Amniotic stem cell (primary cell): ENCODE measurements around the gene ARHGAP15.

Experiments
- DNase-seq: peaks from one replicate; lab custom pipeline; 2025; lab: John Stamatoyannopoulos, UW

The ARHGAP15 gene

DNA sequence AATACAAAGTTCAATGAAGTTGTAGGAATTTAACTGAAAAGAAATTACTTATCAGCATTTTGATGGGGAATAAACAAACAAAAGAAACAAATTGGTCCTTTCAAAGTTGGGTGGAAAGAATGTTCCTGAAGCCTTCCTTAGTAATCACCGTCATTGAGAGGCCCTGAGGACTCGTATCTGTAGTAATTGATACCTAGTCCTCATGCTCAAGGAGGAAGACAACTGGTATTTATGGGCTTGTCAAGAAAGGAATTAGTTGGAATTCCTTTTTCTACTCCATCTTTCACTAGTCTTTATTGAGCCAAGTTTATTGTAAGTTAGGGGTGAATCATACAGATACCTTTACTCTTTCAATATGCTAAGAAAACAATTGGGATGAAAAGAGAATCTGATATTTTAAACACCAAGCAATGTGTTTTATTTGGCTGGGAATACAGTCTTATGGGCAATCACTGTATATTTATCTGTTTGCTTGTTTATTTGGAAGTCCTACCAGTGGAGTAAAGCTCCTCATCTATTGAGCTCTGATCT is 324.8 kb downstream of the ARHGAP15 start:
- DNase-seq, result no peak

DNA sequence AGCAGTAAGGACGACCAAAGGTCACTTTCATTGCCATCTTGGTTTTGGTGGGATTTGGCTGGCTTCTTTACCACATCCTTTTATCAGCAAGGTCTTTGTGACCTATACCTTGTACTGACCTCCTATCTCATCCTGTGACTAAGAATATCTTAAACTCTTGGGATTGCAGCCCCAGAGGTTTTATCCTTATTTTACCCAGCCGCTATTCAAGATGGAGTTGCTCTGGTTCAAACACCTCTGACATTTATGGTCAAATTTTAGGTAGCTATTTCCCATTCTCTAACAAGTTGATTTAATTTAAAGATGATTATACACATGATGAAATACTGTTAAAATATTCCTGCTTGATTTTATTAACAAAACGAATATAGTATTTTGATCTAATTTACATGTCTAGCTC is 326.1 kb downstream of the ARHGAP15 start:
- no peak for DNase-seq

DNA sequence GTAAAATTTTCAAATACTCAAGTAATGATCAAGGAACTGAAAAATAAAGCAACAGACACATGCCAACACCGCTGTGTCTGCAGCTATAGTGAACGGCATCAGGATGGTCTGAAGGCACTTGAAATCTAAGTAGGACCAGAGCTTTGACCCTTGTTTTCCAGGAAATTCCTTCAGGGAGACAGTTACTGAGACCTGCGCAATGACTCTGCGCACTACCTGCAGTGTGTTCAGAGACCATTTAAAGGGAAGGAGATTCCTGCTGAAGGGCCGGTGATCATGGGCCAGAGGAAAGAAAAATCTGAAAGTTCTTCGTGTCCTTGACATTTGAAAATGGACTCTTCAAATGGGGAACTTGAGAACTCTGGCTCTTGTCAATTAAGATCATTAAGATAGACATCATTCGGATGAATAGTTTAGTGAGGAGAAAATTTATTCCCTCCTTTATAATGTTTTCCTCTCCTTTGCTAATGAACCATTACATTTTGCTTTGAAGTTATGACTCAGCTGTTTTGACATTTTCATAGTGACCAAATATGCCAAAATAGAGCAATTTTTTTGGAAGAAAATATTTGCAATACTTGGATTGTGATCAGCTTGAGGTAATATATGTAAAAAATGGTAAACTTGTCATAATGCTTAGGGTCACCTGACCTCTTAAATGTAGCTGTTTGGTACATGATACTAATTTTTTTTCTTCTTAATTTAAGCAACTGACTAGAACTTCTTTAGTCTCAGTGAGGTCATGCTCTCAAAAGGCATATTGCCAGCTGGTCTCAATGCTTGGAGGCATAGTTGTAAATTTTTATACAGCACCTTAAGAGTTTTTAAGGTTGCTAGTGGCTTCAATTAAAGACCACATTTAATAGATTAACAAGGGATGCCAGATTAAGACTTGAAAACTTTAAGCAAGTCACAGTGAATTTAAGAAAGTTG is 329.3 kb downstream of the ARHGAP15 start:
- DNase-seq, result no peak

DNA sequence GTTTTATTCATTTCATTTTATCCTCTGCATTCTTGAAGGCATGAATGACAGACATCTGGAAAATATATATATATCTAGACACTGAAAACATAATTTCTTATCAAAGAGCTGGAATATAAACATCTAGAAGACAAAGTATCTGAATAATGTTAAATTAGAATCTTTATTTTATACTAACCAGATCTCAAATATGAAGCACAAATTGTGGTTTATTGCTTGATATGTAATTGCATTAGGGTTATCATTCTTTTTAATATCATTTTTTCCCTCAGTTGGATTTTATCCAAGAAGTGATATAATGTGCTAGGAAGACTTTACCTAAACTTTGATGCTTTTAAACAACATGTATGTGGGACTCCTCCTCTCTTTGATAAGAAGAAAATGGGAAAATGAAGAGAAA is 331.2 kb downstream of the ARHGAP15 start:
- DNase-seq, result no peak

DNA sequence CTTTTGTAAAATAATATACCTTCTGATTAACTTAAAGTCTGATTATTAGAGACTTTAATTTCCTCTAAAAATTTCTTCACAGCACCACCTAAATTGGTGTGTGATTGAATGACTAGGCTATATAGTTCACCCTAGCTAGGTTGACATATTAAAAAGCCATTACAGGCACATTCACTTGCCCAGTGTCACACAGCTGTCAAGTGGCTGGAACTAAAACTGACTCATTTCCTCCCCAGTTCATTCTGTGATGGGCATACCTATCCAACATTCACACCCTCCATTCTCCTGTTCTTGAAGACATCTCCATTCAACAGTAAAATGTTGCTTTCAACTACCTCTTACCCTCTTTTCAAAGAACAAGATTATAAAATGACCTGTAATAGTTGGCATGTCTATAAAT is 334.5 kb downstream of the ARHGAP15 start:
- no peak for DNase-seq

DNA sequence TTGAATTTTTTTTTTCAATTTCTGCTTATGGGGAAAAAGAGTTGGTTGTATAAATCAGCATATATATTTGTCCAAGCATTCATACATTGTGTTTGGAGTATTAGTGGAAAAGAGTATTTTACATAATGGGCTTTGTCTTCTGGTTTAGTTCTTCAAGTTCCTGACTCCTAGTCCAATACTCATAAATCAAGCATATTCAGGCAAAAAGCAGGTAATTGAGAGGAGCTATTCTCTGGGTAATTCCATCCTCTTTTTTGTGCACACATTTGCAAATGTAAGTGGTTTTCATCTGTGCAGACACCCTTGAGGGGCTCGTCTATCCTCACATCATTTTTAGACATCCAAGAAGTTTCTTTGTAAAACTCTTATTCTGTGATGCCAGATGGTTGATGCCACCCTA is 337.2 kb downstream of the ARHGAP15 start:
- DNase-seq, result no peak

DNA sequence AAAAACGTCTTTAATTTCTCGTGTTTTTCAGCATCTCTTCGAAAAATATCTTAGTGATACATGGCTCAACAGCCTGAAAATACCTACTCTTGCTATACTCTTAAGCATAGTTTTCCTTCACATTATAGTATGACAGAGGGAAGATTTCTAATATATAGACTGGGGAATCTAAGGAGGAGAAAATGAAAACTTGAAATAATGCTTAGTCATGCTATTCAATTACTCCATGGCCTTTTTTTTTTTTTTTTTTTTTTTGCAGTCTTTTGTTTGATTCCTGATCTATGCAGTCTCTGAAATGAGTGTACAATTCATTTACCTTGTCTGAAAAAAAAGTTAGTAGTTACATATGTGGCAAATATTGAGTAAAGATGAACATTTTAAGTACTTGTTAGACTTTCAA is 337.8 kb downstream of the ARHGAP15 start:
- no peak for DNase-seq

DNA sequence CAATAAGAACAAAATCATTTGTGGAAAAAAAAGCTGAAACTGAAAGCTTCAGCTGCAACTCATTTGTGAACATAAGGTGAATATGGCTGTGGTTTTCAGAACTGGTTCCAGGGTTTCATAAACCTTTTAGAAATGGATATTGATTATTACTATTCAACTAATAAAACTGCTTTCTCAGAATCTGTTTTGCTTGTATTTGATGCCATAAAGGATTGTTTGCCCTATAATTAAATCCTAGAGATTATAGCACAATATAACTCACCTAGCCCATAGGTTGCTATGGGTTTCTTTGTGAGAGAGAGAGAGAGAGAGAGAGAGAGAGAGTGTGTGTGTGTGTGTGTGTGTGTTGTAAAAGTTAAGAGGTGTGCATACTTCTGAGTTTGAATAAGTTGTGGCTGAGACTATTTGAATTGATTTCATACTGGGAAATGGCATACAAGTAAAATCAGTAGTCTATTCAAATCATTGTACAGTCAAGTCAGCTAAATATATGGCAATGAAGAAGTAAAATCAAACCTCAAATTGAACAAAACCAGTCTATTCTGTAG is 339.2 kb downstream of the ARHGAP15 start:
- no peak for DNase-seq

DNA sequence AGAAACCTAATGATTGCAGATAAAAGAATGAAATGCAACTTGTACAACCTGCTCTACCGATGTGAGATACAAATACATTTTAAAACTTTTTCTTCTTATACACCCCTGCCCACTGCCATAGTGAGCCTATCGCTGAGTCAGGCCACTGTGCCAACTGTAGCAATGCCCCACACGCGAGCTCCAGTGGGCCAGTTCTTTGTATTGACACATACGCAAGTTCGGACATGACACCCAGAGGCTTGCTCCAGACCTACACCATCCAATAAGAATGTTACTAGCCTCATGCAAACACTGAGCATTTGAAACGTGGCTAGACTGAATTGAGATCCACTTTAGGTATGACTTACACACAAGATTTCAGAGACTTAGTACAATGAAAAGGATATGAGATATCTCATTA is 340.1 kb downstream of the ARHGAP15 start:
- no peak for DNase-seq

DNA sequence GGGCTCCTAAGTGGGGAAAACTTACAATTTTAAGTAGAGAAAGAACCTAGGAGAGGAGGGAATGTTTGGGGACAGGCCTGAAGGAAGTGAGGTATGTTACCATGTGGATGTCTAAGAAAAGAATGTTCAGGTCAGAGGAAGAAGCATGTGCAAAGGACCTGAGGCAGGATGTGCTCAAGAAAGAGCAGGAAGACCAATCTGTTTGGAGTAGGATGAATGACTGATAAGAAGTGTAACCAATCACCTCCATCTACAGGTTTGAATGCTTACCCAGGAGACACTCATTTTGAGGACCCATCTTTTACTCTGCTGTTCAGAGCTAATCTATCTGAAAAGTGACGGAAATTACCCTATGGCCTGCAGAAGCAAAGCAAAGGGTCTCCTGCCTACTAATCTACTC is 342.3 kb downstream of the ARHGAP15 start:
- no peak for DNase-seq

DNA sequence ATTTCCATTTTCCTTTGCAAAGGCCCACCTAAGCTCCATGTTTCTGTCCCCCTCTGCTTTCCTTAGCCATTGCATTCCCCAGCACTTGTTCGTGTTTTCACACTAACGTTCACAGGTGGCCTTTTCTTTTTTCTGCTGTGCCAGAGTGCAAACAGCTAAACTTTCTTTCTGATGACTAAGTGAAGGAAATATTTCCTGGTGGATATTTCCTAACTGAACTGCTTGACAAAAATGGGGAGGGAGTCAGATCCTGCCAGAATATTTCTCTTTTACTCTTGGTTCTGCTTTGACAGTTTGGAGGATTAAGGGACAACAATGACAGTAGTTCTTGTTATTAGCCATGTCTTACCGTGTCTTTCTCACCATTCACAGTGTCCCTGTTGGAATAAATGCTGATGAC is 344.0 kb downstream of the ARHGAP15 start:
- peak; percentile 7 for DNase-seq

DNA sequence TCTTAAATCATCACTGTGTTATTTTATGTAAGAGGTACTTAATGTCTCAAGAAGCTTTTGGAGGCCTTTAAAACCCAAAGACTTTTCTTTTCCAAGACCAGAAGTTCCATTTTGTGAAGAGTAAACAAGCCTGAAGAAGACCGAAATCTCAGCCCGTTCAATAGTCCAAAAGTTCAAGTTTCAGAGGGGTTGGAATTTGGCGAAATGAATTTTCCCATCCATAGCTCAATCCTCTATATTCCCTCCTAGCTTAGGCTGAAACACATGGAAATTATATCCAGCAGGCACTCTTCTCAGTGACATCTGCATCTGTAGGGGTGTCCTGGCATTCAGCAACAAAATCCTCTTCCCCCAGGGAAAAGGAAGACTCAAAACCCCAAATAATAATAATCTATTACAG is 344.6 kb downstream of the ARHGAP15 start:
- no peak for DNase-seq

DNA sequence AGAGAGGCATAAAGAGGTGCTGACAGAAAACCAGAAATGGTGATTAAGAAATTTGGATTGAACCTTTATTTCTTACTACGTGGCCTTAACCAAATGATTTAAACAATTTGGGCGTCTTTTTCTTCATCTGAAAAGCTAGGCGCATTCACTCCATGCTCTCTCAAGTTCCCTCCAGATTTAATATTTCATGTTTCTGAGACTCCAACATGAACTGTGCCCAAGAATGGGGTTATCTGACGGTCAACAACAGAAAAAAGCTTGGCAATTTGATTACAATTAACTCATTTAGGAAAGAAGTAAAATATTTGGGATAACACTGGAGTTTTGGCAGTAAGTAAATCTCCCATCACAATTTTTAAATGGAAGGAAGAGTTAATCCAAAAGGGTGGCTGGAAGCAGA is 345.4 kb downstream of the ARHGAP15 start:
- DNase-seq, result no peak

DNA sequence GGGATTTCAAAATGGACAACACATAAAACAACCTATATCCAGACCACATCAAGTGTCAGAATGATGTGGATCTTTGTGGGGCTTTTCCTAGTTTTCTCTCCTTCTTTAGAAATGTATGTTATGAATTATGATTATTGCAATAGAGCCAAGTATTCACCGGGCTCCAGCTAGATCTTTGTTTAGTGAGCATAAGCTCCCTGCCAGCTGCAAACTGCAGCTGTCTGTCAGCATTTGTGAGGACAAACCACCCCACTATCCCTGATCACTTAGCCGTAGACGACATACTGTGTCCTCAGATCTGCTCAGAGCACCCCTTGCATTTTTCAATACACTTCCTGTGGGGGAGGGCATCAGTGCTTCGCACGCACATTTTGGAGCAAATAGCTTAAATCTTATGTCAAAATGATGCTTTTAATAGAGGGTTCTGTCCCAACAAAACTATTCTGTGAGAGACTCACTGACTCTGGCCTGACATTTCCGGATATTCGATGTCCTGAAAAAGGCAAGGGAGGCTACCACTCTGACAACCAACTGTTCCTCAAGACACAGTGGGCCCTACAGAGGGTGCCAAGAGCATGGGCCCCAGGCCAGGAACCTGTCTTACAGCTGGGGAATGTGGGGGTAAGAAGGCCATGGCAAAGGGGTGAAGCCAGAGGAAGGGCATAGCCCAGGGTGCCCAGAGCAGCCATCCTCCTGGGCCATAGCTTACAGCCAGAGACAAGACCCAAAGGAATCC is 346.0 kb downstream of the ARHGAP15 start:
- no peak for DNase-seq

DNA sequence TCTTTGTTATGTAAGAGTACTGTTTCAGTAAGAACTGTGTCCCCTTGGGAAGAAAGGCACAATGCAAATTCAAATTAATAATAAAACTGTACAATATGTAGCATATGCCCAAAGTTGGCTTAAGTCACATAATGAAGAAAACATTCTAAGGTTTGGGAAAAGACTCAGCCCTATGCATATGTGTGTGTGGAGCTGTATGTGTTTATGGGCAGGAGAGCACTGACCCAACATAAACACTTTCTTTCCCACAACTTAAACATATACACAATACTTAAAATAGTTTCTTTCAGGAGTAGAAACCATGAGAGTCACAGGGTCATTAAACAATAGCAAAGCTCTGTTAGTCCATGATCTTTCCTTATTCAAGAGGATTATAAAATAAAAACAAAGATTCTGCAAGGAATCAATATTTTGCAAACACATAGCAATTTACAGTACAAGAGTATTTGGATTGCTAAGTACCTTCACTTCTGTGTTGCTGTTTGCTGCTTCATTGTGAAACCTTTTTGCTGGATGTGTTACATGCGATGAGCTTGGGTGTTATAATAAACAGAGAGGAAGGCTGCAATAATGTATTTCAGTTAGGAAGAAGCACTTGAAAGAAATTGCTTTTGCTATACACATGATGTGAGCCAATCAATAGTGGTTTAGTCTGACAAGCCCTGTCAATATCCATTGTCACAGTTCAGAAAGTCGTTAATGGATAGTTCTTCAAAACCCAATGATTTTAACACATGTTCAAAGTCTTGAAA is 347.3 kb downstream of the ARHGAP15 start:
- no peak for DNase-seq

DNA sequence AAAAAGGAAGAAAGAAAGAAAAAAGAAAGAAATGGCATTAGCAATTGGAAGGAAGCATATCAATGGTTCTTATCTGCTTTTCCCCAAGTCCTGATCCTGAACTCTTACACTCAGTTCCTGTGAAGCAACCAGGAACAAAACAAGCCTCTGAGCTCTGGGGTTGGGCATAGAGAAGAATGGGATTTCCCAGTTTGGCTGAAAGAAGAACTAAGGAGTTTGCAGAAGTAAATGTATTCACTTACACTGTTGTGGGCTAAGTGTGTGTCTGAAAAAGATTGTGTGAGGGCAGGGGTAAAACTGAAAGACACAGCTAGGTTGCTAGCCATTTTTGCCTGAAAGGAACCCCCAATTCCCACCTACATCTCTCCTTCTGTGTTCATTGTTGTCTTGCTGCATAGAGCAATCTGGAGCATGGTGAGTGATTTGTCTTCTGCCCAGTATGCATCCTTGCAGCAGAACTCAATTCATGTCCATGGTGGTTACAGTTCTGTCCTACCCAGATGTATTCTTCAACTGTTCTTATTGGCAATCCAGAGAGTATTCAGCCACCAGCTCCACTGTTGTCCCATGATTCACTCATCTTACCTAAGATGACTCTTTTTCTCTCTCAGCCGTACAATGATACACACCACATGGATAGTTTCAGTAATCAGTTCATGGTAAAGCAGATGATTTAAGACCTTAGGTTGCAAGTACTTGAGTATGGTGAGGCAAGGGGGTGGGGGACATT is 348.7 kb downstream of the ARHGAP15 start:
- no peak for DNase-seq

DNA sequence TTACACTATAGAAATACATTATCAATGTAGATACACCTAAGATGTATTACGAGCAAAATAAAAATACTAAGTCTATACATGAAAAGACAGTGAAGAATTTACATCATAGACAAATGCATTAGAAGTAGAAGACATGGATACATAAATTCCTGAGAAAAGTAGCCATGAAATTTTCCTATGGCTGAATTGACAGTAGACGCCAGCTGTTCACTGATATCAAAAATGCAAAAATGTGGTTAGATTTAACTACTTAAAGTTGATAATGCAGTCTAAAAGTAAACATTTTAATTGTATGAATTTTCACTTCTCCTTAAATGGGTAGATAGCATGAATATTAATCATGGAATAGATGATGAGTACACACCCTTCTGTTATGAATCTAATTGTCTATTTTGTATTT is 350.9 kb downstream of the ARHGAP15 start:
- DNase-seq, result no peak

DNA sequence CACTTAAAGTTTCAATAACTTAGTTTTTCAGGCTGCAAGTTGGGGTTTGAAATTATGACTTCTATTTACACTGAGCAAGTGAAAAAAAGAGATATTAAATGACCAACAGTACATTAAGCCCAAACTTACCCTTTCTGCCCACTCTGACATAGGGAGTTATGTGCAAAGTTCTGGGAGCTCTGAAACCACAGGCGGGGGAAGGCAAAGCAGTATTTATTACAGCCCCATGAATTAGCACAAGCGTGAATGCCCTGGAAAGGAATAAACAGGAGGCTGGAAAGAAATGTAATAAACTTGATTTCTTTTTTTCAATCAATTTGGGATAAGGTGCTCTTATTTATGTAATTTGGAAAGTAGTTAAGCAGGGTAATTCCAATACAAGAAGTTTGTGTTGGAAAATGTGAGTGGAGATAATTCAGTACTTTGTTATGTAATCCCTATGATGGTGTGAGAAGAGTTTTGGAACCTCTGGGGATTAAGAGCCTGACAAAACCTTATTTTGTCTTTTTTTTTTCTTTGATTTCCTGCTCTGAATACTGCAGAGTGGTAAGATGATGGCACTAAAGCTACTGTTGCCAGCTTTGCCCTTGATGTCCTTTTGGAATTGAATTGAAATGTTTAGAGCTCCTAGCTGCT is 351.5 kb downstream of the ARHGAP15 start:
- no peak for DNase-seq

DNA sequence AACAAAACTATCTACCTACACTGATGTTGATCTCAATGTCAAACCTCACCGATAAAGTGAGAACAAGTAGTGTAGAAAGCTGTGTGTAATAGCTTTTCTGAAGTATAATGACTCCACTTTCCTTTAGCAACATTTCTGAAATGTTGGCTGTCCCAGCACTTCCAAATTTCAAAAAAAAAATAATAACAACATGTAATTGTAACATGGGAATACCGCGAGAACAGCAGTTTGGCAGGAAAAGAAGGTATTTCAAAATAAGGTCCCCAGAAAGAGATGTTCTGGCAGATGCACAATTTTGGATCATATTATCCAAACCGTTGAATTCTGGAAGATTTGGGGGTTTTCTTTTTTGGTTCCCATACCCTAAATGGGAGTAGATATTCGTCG is 352.0 kb downstream of the ARHGAP15 start:
- no peak for DNase-seq

DNA sequence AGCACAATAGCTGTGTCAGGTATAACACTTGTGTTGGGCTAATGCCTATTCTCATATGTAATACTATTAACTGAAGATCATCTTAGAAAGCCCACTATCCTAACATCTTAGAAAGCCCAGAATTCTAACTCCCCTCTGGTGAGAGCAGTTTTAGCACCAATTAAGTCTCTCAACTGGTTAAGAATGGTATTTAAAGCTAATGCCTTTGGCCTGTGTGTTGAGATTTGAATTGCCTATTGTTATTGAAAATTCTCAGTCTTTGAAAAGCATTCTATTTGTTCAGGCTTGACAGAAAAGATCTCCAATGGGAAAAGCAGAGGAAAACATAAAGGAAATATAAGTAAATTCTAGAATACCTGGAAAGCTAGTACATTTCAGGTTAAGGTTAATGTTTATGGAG is 352.5 kb downstream of the ARHGAP15 start:
- no peak for DNase-seq

DNA sequence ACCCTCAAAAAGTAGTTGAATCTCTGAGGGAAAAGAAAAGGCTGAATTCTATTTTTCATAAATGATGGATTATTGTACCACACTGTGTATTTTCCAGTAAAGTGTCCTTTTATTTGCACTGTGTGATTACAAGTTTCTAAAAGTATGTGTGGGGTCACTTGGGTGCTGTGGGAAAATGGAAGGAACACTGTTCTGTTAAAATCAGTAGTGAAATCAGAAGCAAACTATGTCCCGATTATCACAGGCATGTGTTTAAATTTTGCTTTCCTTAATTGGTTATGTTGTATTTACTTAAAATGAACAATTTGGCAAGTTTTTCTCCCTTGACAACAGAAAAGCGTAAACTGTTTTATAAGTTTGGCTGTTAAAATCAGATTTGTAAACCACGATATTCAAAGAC is 353.1 kb downstream of the ARHGAP15 start:
- DNase-seq, result no peak
